GM21528 (cell line): ENCODE results near the gene ASTN2.
"Not testable (repeated sequence)": the region's sequence is repeated elsewhere in the genome, so short reads cannot be mapped to it uniquely, and the experiment has no call there.

Source experiments
- ATAC-seq: cut with Tn5 transposase; IDR thresholded peaks from one replicate; pipeline ENCODE4 v1.9.1; 2021; ENCODE audit warnings: mild to moderate bottlenecking, moderate library complexity; ENCODE audit not compliant: unreplicated experiment, low FRiP score

Gene ASTN2

GRCh38 chr9:116900007-116900367 is 514.9 kb downstream of the ASTN2 start:
- no peak for ATAC-seq

GRCh38 chr9:116899337-116900006 is 515.4 kb downstream of the ASTN2 start:
- ATAC-seq: no peak

GRCh38 chr9:116898131-116898530 is 516.7 kb downstream of the ASTN2 start:
- not testable (repeated sequence) for ATAC-seq

- ATAC-seq: no peak
These were observed 517.7 kb downstream of the ASTN2 start for GRCh38 chr9:116897201-116897600.

GRCh38 chr9:116895961-116896360 is 518.9 kb downstream of the ASTN2 start:
- no peak for ATAC-seq

- ATAC-seq: no peak
These were observed 523.4 kb downstream of the ASTN2 start for GRCh38 chr9:116891424-116891823.

GRCh38 chr9:116888476-116888875 is 526.4 kb downstream of the ASTN2 start:
- not testable (repeated sequence) for ATAC-seq

- ATAC-seq: no peak
These were observed 526.8 kb downstream of the ASTN2 start for GRCh38 chr9:116888066-116888465.

- no peak for ATAC-seq
These were observed 531.2 kb downstream of the ASTN2 start for GRCh38 chr9:116883676-116884075.

- no peak for ATAC-seq
These were observed 537.8 kb downstream of the ASTN2 start for GRCh38 chr9:116877072-116877471.

GRCh38 chr9:116875576-116875975 is 539.3 kb downstream of the ASTN2 start:
- ATAC-seq: no peak

GRCh38 chr9:116873937-116874914 is 540.6 kb downstream of the ASTN2 start:
- ATAC-seq: no peak

- no peak for ATAC-seq
These were observed 541.4 kb downstream of the ASTN2 start for GRCh38 chr9:116873491-116873890.

- ATAC-seq: no peak
These were observed 544.3 kb downstream of the ASTN2 start for GRCh38 chr9:116870566-116870965.

GRCh38 chr9:116868201-116868600 is 546.7 kb downstream of the ASTN2 start:
- ATAC-seq: no peak

GRCh38 chr9:116861321-116861720 is 553.5 kb downstream of the ASTN2 start:
- no peak for ATAC-seq

GRCh38 chr9:116860509-116861120 is 554.2 kb downstream of the ASTN2 start:
- no peak for ATAC-seq

GRCh38 chr9:116859763-116860162 is 555.1 kb downstream of the ASTN2 start:
- no peak for ATAC-seq

- ATAC-seq: no peak
These were observed 557.5 kb downstream of the ASTN2 start for GRCh38 chr9:116857321-116857720.

GRCh38 chr9:116855881-116856662 is 558.8 kb downstream of the ASTN2 start:
- ATAC-seq: no peak
